Measurements from ENCODE around the gene TRAK2. TPM values are rescaled to one million over a fixed set of nuclear protein-coding genes. Genes with fewer than 3 reads are reported as not detected.

Gene TRAK2
- total RNA-seq, 2 donors from 2014 or later = 31.4 to 40.7 TPM

DNA sequence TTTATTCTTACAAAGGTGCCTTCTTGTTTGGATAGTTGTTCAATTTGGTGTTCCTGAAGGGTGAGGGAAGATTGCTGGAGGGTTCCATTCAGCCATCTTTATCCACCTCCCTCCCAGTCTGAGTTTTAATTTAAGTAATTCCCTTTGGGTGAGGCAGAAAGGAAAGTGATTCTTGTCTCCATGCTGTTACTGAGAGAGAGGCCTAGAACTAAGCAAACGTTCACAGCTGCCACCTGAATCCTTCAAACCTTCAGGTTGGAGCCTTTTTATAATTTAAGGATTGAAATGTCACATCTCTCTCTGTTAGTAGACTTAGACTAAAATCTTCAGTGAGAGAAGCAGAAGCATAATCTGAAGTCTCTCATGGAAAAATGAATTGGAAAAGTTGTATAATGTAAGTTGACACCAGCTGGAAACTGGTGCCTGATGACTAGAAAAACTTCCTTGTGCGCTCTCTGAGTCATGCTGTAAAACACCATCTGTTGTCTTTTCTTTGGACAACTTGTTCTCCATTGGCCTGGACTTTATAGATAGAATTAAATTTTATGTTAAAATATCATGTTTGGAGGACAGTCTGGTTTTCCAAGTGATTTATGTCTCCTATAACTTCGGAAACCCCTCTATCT, 14.9 kb upstream of the TRAK2 start:
- no peaks in the 10 kb centered on the region for H3K27me3 Mint-ChIP-seq
- H3K4me1 Mint-ChIP-seq = peaks cover 5% of the 10 kb centered on the region
- no peaks in the 10 kb centered on the region for H3K9me3 ChIP-seq (ENCODE audit: control insufficient read depth, low read length, poor library complexity, severe bottlenecking)
- H3K36me3 Mint-ChIP-seq (ENCODE audit: low read depth) = peaks cover 30% of the 10 kb centered on the region
- H3K27ac Mint-ChIP-seq = no peak overlapping the region
- ATAC-seq (no peak), DNase-seq (no peak)
- no peak overlapping the region for H3K4me3 Mint-ChIP-seq

DNA sequence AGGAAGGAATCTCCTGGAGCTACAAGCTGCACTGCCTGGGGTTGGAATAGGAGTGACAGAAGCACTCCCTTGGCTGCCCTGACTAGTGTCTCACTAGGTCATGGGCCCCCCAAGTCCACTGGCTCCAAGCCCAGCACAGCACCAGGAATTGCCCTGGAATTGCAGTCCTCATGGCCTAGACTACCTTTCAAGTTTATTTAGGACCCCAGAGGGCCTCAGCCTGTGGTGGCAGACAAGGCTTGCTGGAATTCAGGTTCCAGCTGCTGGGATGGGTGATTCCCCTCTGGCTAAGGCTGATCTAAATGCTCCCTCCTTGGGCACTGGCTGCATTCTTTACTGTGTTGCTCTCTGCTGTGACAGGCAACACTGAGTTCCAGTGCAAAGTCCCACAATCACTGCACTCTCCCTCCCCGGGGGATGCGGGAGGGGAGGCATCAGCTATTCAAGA, 14.3 kb upstream of the TRAK2 start:
- no peak overlapping the region for H3K27ac Mint-ChIP-seq
- DNase-seq (no peak), ATAC-seq (no peak)
- no peak overlapping the region for H3K4me3 Mint-ChIP-seq
- H3K4me1 Mint-ChIP-seq = peaks cover 5% of the 10 kb centered on the region
- H3K27me3 Mint-ChIP-seq = no peaks in the 10 kb centered on the region
- H3K36me3 Mint-ChIP-seq (ENCODE audit: low read depth) = peaks cover 26% of the 10 kb centered on the region
- no peaks in the 10 kb centered on the region for H3K9me3 ChIP-seq (ENCODE audit: control insufficient read depth, low read length, poor library complexity, severe bottlenecking)

GRCh38 chr2:201464547-201464946, 13.3 kb upstream of the TRAK2 start:
- ATAC-seq (no peak), DNase-seq (no peak)
- Mint-ChIP-seq H3K4me3 (no peak overlapping the region), H3K36me3 (ENCODE audit: low read depth) (peaks cover 29% of the 10 kb centered on the region), H3K27ac (no peak overlapping the region), H3K4me1 (peaks cover 6% of the 10 kb centered on the region), H3K27me3 (no peaks in the 10 kb centered on the region)
- no peaks in the 10 kb centered on the region for H3K9me3 ChIP-seq (ENCODE audit: control insufficient read depth, low read length, poor library complexity, severe bottlenecking)

GRCh38 chr2:201460532-201460931, 9.3 kb upstream of the TRAK2 start:
- ATAC-seq = no peak
- peaks cover 32% of the 10 kb centered on the region for H3K36me3 Mint-ChIP-seq (ENCODE audit: low read depth)

GRCh38 chr2:201458381-201458780, 7.1 kb upstream of the TRAK2 start:
- no peak overlapping the region for H3K27ac Mint-ChIP-seq
- no peak for DNase-seq
- no peak for ATAC-seq
- H3K4me3 Mint-ChIP-seq = no peak overlapping the region
- H3K27me3 Mint-ChIP-seq = no peaks in the 10 kb centered on the region
- H3K9me3 ChIP-seq (ENCODE audit: control insufficient read depth, low read length, poor library complexity, severe bottlenecking) = no peaks in the 10 kb centered on the region
- peaks cover 4% of the 10 kb centered on the region for H3K4me1 Mint-ChIP-seq
- H3K36me3 Mint-ChIP-seq (ENCODE audit: low read depth) = peaks cover 23% of the 10 kb centered on the region

More at GRCh38 chr2:201460532-201460931, 9.3 kb upstream of the TRAK2 start:
- no peak for DNase-seq
- Mint-ChIP-seq H3K27ac (no peak overlapping the region), H3K4me3 (no peak overlapping the region), H3K4me1 (peaks cover 7% of the 10 kb centered on the region), H3K27me3 (no peaks in the 10 kb centered on the region)
- H3K9me3 ChIP-seq (ENCODE audit: control insufficient read depth, low read length, poor library complexity, severe bottlenecking) = no peaks in the 10 kb centered on the region

- no peaks in the 10 kb centered on the region for H3K27me3 Mint-ChIP-seq
- H3K4me3 Mint-ChIP-seq = peak overlapping the region; percentile 99
- no peaks in the 10 kb centered on the region for H3K36me3 Mint-ChIP-seq (ENCODE audit: low read depth)
- H3K9me3 ChIP-seq (ENCODE audit: control insufficient read depth, low read length, poor library complexity, severe bottlenecking) = no peaks in the 10 kb centered on the region
- H3K4me1 Mint-ChIP-seq = peaks cover 14% of the 10 kb centered on the region
- DNase-seq = no peak
- no peak overlapping the region for H3K27ac Mint-ChIP-seq
- no peak for ATAC-seq
Observed at GRCh38 chr2:201452922-201453643, 1.8 kb upstream of the TRAK2 start.

DNA sequence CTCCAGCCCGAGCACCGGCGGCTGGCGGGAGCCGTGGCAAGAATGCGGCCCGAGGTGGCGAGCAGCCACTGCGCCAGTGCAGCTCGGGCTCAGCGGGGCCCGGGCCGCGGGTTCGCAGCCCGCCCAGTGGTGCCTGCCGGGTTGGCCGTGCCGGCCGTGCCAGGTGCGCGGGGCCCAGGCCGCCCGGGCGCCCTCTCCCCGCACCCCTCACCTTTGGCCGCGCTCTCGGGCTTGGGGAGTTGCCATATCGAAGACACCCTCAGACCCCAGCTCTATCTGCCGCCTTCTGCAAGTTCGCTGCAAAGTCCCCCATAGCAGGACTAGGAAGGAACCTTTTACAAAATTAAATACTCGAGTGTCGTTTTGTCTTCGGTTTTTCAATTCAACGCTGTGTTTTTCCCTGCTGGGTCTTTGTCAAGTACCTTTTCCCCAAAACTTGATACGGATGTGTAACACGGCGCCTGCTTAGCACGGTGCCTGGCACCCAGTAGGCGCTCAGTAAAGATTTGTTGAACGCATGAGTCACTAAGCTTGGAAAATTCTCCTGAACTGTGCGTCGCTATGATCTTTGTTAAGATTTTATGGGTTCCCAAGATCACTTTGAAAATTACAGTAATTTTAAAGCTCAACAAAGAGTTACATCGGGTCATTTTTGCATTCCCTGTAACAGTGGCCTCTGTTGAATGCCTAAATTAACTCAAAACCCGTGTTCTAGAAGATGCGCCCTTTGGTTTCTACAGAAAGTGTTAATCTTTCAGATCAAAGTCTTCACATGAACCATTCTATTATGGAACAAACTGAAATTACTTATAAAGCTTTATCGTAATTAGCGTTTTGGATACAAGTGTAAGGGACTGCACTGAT, 1.0 kb upstream of the TRAK2 start:
- peaks cover 22% of the 10 kb centered on the region for H3K4me1 Mint-ChIP-seq
- H3K27ac Mint-ChIP-seq = no peak overlapping the region
- peak overlapping the region; percentile 99 for H3K4me3 Mint-ChIP-seq
- no peaks in the 10 kb centered on the region for H3K27me3 Mint-ChIP-seq
- DNase-seq (peak in 1 of 3 donors; percentile 13), ATAC-seq (no peak)
- no peaks in the 10 kb centered on the region for H3K36me3 Mint-ChIP-seq (ENCODE audit: low read depth)
- no peaks in the 10 kb centered on the region for H3K9me3 ChIP-seq (ENCODE audit: control insufficient read depth, low read length, poor library complexity, severe bottlenecking)

GRCh38 chr2:201450954-201451291, 335 bp downstream of the TRAK2 start:
- Mint-ChIP-seq H3K4me3 (peak overlapping the region; percentile 99), H3K27ac (peak overlapping the region; percentile 91), H3K36me3 (ENCODE audit: low read depth) (peaks cover 7% of the 10 kb centered on the region), H3K27me3 (no peaks in the 10 kb centered on the region), H3K4me1 (peaks cover 36% of the 10 kb centered on the region)
- ATAC-seq (peak; percentile 16), DNase-seq (no peak)
- H3K9me3 ChIP-seq (ENCODE audit: control insufficient read depth, low read length, poor library complexity, severe bottlenecking) = no peaks in the 10 kb centered on the region

DNA sequence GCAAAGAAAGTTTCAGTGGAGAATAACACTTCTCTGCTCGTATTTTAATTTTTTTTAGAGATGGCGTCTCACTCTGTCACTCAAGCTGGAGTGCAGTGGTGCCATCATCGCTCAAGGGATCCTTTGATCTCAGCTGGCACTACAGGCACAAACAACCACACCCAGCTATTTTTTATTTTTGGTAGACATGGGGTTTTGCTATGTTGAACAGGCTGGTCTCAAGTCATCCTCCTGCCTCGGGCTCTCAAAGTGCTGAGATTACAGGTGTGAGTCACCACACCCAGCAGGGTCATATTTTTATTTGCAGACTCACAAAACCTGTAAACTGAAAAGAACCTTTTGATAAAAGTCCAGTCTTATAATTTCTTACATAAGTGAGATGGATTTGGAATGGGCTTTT, 2.6 kb downstream of the TRAK2 start:
- peak overlapping the region; percentile 86 for H3K27ac Mint-ChIP-seq
- H3K36me3 Mint-ChIP-seq (ENCODE audit: low read depth) = peaks cover 7% of the 10 kb centered on the region
- no peak for ATAC-seq
- peak overlapping the region; percentile 71 for H3K4me3 Mint-ChIP-seq
- H3K27me3 Mint-ChIP-seq = no peaks in the 10 kb centered on the region
- no peaks in the 10 kb centered on the region for H3K9me3 ChIP-seq (ENCODE audit: control insufficient read depth, low read length, poor library complexity, severe bottlenecking)
- H3K4me1 Mint-ChIP-seq = peaks cover 43% of the 10 kb centered on the region
- peak in 1 of 3 donors; percentile 19 for DNase-seq

- peak overlapping the region; percentile 86 for H3K27ac Mint-ChIP-seq
- peaks cover 43% of the 10 kb centered on the region for H3K4me1 Mint-ChIP-seq
Observed at GRCh38 chr2:201448061-201448460, 3.2 kb downstream of the TRAK2 start.

DNA sequence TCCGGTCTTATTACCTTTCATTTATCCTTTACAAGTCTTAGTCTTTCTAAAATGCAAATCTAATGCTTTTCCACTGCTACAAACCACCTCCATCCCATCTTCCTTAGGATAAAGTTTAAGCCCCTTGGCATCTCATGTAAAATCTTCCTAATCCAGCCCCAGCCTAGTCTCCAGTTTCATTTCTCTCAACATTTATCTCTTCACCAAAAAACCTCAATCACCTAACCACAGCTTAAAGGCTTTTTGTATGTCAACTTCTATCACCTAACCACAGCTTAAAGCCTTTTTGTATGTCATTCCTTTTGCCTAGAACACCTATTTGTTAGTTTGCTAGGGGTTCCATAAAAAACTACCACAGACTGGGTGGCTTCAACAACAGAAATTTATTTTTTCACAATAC, 4.2 kb downstream of the TRAK2 start:
- H3K4me3 Mint-ChIP-seq = peak overlapping the region; percentile 87
- H3K9me3 ChIP-seq (ENCODE audit: control insufficient read depth, low read length, poor library complexity, severe bottlenecking) = no peaks in the 10 kb centered on the region
- H3K36me3 Mint-ChIP-seq (ENCODE audit: low read depth) = peaks cover 7% of the 10 kb centered on the region
- peaks cover 40% of the 10 kb centered on the region for H3K4me1 Mint-ChIP-seq
- peak overlapping the region; percentile 86 for H3K27ac Mint-ChIP-seq
- ATAC-seq = no peak
- no peak for DNase-seq
- no peaks in the 10 kb centered on the region for H3K27me3 Mint-ChIP-seq

More at GRCh38 chr2:201448061-201448460, 3.2 kb downstream of the TRAK2 start:
- DNase-seq (no peak), ATAC-seq (no peak)
- no peaks in the 10 kb centered on the region for H3K27me3 Mint-ChIP-seq
- H3K4me3 Mint-ChIP-seq = peak overlapping the region; percentile 87
- no peaks in the 10 kb centered on the region for H3K9me3 ChIP-seq (ENCODE audit: control insufficient read depth, low read length, poor library complexity, severe bottlenecking)
- H3K36me3 Mint-ChIP-seq (ENCODE audit: low read depth) = peaks cover 7% of the 10 kb centered on the region

DNA sequence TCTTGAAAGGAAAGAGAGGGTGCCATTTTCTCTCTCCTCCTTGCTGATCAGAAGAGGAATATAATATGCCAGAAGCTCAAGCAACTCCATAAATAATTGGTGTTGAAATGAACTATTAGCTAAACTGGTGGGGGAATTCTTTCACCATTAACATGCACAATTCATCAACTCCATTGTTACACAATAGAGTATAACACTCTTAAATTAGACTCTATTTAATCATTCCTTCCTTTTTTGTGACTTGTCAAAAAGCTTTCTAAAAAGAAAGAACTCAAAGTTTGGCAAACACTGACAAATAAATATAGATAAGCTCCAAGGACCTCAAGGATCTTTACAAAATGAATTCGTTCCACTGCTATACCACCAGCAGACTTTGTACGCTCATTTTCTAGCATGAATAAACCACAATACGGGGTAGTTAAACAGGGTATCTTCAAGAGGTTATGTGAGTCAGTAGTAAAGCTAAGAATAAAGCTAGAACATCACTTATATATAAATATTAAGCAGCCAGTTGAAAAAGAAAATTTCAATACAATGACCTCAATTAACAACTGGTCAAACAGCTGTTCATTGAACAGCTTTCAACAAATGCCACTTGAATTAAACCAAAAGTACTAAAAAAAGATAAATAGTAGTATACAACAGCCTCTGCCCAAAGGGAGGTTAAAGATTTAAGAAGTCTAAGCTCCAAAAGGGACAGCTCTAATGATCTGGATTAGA, 6.4 kb downstream of the TRAK2 start:
- no peak for DNase-seq
- no peak overlapping the region for H3K4me3 Mint-ChIP-seq
- ATAC-seq = no peak
- no peaks in the 10 kb centered on the region for H3K9me3 ChIP-seq (ENCODE audit: control insufficient read depth, low read length, poor library complexity, severe bottlenecking)
- peaks cover 7% of the 10 kb centered on the region for H3K36me3 Mint-ChIP-seq (ENCODE audit: low read depth)
- H3K4me1 Mint-ChIP-seq = peaks cover 47% of the 10 kb centered on the region
- H3K27me3 Mint-ChIP-seq = no peaks in the 10 kb centered on the region
- no peak overlapping the region for H3K27ac Mint-ChIP-seq

- Mint-ChIP-seq H3K36me3 (ENCODE audit: low read depth) (peaks cover 4% of the 10 kb centered on the region), H3K27ac (peak overlapping the region; percentile 86), H3K4me1 (peaks cover 30% of the 10 kb centered on the region), H3K4me3 (no peak overlapping the region), H3K27me3 (no peaks in the 10 kb centered on the region)
- no peaks in the 10 kb centered on the region for H3K9me3 ChIP-seq (ENCODE audit: control insufficient read depth, low read length, poor library complexity, severe bottlenecking)
- DNase-seq (no peak), ATAC-seq (no peak)
Observed at GRCh38 chr2:201441409-201441808, 9.8 kb downstream of the TRAK2 start.

All from T-helper 17 cell (primary cell).